Measurements from ENCODE around the gene ZNF628.
A peak's percentile ranks its signal among the peaks of the same experiment; 100 is the strongest.

ZNF628 gene

DNA sequence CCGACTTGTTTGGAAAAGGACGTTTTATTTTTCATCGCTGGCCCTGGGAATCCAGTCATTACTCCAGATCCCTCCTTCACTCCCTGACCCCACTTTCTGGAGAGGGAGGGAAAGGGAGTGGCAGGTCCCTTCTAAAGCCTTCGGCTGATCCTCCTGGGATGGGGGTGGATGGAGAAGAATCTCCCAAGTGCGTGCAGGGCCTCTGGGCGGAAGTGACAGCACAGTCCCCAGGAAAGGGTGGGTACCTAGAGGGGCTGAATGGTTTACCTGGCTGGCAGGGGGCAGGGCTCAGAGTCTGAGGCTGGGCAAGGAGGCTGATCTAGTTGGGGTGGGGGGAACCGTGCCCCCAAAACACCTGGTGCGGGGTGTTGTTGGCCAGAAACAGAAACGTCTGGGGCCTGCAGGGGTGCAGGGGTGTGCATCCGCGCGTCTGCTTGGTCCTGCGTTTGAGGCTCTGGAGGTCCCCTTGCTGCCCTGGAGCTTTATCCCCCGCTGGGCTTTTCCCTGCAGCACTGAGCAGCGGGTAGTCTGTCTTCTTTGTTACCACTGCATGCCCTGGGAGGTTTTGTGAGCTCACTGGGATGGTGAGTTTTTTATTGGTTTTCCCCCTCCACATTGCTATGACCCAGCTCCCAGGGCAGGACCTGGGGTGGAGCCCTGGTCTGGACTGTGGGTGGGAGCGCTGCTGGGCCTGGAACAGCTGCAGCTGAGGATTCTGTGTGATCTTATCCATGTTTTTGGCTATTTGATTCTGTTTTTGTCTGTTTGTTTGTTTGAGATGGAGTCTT is 3.0 kb upstream of the ZNF628 start:
- H3K4me3 ChIP-seq (ENCODE audit: low read depth, low read length): no peak overlapping the region
- peak; percentile 60 for DNase-seq (ENCODE audit: low read depth)
- TF ChIP-seq CTCF (conservative IDR thresholded peaks at IDR 0.05; ENCODE audit: low read depth, low read length): no peak

DNA sequence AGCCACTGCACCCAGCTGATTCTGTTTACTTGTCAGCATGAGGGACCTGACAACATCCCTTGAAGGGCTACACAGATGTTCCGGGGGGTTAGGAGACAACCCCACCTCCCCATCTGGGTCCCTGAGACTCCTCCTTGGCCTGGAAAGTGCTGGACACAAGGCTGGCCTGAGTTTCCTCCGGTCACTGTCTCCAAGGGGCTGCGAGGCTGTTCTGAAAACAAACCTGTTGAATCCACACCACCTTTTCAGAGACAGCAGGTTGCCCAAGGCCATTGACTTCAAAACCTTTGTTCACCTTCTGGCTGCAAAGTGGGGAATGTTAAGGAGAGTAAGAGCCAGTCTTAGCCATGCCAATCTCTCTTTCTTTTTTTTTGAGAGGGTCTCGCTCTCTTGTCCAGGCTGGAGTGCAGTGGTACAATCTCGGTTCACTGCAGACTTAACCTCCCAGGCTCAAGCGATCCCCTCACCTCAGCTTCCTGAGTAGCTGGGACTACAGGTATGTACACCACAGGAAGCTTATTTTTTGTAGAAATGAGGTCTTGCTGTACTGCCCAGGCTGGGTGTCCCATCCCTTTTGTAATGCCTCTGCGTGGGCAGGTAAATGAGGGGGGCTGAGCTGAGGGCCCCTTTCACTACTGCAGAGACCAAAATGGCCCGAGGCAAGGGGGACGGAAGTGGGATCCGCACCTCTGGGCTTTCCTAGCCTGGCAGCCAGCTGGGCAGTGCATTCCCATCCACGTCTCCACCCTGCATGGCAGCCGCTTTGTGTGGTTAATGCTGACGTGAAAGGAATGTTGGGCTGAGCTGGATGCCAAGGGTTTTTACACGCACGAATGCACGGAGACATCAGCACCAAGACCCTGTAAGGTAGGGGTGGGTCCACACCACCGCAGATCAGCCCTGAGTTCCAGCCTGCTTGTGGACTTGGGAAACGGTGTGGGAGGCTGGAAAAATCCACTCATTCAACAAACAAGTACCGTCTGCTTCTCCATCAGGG is 1.9 kb upstream of the ZNF628 start:
- no peak for TF ChIP-seq CTCF (conservative IDR thresholded peaks at IDR 0.05; ENCODE audit: low read depth, low read length)
- no peak overlapping the region for H3K4me3 ChIP-seq (ENCODE audit: low read depth, low read length)
- DNase-seq (ENCODE audit: low read depth): no peak

DNA sequence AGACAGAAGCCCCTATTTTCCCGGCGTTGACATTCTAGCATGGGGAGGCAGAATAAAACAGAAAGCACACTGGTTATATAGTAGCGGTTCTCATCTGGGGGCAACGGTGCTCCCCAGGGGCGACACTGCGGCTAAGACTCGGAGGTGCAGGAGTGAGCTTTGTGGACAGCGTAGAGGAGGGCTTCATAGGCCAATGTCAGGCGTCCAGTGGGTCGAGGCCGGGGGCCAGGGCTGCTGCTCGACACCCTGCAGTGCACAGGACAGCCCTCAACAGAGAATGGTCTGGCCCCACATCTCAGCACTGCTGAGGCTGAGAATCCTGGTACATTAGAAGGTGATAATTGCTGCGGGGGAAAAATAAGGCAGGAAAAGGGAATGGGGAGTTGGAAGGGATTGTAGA is 1.5 kb downstream of the ZNF628 start:
- no peak for DNase-seq (ENCODE audit: low read depth)
- TF ChIP-seq CTCF (conservative IDR thresholded peaks at IDR 0.05; ENCODE audit: low read depth, low read length): no peak
- H3K4me3 ChIP-seq (ENCODE audit: low read depth, low read length): no peak overlapping the region

- DNase-seq (ENCODE audit: low read depth): no peak
- H3K4me3 ChIP-seq (ENCODE audit: low read depth, low read length): no peak overlapping the region
- no peak for TF ChIP-seq CTCF (conservative IDR thresholded peaks at IDR 0.05; ENCODE audit: low read depth, low read length)
Measured at GRCh38 chr19:55478364-55478763, 1.9 kb downstream of the ZNF628 start.

DNA sequence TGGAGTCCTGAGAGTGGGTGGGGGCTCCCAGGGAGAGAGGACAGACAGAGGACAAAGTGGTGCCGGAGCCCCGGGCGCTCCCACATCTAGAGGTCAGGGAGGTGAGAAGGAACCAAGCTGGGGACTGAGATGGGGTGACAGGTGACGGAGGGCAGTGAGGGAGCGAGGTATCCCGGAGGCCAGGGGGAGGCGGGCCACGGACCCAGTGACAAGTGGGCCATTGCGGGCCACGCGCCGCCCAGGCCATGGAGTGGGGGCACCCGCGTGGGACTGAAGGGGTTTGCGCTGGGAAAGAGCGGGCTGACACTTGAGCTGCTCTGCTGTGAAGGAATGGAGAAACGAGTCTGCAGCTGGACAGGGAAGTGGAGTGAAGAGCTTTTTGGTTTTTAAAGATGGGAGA is 2.6 kb downstream of the ZNF628 start:
- H3K4me3 ChIP-seq (ENCODE audit: low read depth, low read length): no peak overlapping the region
- DNase-seq (ENCODE audit: low read depth): no peak
- TF ChIP-seq CTCF (conservative IDR thresholded peaks at IDR 0.05; ENCODE audit: low read depth, low read length): no peak

- no peak for TF ChIP-seq CTCF (conservative IDR thresholded peaks at IDR 0.05; ENCODE audit: low read depth, low read length)
- no peak for DNase-seq (ENCODE audit: low read depth)
- H3K4me3 ChIP-seq (ENCODE audit: low read depth, low read length): no peak overlapping the region
Measured at GRCh38 chr19:55479451-55480230, 3.2 kb downstream of the ZNF628 start.
